Uterus (tissue), 2 donors: ENCODE measurements around the gene DNM3.

Experiments
- POLR2A ChIP-seq, 2 donors: fragments of 450-650 bp; IDR thresholded peaks; one replicate each; pipeline ENCODE4 v1.6.1; 2016; ENCODE audit warnings: antibody characterized with exemption in 2 of 2, mild to moderate bottlenecking in 1 of 2, moderate library complexity in 1 of 2
- TF ChIP-seq, protein P1 (sequence below), 4 experiments: fragments of 200-600 bp in 2 of 4; fragments of 450-650 bp in 2 of 4; sonication (generic) in 2 of 4; IDR thresholded peaks; one replicate each; pipeline ENCODE4 v1.5.1; 2016 to 2019; ENCODE audit warnings: antibody characterized with exemption in 4 of 4, mild to moderate bottlenecking in 2 of 4, moderate library complexity in 1 of 4

DNA sequence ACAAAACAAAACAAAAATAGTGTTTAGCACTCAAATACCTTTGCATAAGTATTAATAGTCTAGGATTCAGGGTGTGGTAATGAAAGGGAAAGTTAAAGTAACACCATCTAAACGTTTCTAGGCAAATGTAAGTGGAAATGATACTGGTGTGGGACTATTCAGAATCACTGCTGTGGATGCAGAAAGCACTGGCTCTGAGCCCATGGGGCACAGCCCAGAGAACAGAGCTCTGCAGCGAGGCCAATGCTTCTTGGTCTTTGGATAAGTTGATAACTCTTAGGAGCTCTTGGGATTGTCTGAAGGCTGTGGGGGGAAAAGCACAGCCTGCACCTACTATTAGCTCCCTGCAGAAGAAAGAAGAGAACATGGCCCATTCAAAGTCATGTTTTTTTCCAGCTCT, 21.4 kb upstream of the DNM3 start:
- TF ChIP-seq, protein P1, sequence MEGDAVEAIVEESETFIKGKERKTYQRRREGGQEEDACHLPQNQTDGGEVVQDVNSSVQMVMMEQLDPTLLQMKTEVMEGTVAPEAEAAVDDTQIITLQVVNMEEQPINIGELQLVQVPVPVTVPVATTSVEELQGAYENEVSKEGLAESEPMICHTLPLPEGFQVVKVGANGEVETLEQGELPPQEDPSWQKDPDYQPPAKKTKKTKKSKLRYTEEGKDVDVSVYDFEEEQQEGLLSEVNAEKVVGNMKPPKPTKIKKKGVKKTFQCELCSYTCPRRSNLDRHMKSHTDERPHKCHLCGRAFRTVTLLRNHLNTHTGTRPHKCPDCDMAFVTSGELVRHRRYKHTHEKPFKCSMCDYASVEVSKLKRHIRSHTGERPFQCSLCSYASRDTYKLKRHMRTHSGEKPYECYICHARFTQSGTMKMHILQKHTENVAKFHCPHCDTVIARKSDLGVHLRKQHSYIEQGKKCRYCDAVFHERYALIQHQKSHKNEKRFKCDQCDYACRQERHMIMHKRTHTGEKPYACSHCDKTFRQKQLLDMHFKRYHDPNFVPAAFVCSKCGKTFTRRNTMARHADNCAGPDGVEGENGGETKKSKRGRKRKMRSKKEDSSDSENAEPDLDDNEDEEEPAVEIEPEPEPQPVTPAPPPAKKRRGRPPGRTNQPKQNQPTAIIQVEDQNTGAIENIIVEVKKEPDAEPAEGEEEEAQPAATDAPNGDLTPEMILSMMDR (IDR thresholded peaks at IDR 0.05): no peak
- TF ChIP-seq POLR2A (IDR thresholded peaks at IDR 0.05): no peak
